Measurements from ENCODE around the gene ATP9B. TPM values are rescaled to one million over a fixed set of nuclear protein-coding genes. Genes with fewer than 3 reads are reported as not detected.

Gene ATP9B
- total and polyA plus RNA-seq, 12 donors, result 6.7 to 19.7 (median 14.5) TPM

DNA sequence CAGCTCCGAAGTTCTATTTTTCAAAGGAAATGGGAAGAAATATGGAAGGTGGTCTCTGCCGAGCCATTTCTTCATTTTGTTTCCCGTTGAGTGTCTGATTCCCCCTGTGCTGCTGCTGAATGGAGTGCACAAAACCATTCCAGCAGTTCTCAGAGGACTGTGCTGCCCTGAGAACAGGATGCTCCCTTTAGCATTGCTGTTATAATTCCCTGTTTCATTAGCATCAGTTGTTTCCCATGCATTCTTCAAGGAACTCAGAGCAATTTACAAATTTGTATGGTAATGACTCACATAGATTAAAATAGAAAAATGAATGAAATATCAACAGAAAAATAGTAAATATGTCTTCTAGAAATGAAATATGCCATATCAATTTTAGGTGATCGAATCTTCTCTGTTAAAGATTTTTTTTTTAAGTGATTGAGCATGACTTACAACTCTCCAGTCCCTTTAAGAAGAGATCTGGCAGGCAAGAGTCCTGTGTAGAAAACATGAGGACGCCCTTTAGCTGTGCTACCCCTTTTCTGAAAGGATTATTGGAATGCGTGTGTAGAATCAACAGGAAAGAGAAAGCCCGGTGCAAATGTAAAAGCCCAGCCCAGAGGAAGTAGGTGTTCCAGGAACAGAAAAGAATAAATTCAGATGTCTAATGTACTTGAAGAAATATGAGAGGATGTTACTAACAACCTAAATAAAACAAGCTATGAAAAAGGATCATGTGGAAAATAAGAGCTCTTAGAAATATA is 118.5 kb downstream of the ATP9B start:
- Histone ChIP-seq H3K4me3 (no peak overlapping the region), H3K27ac (no peak overlapping the region), H3K36me3 (peaks cover 0 to 15% (median 0%) of the 10 kb centered on the region in 9 donors), H3K4me1 (peaks cover 0 to 8% (median 0%) of the 10 kb centered on the region in 9 donors), H3K9me3 (no peaks in the 10 kb centered on the region), H3K27me3 (no peaks in the 10 kb centered on the region)
- WGBS, 2 donors, result 74 to 76% methylated on average over 7 of the region's 7 CpGs
- intact Hi-C loops (cut with DNase I), result no loop called here
- DNase-seq (no peak), ATAC-seq (no peak)
- no peak for TF ChIP-seq CTCF (IDR thresholded peaks at IDR 0.05)

- DNase-seq (no peak), ATAC-seq (no peak)
- WGBS, 2 donors, result 96 to 97% methylated on average over 4 of the region's 4 CpGs
- Histone ChIP-seq H3K36me3 (peaks cover 0 to 50% (median 0%) of the 10 kb centered on the region in 9 donors), H3K4me3 (no peak overlapping the region), H3K27ac (no peak overlapping the region), H3K4me1 (peaks cover 0 to 8% (median 0%) of the 10 kb centered on the region in 9 donors), H3K9me3 (no peaks in the 10 kb centered on the region), H3K27me3 (no peaks in the 10 kb centered on the region)
- intact Hi-C loops (cut with DNase I), result no loop called here
- TF ChIP-seq CTCF (IDR thresholded peaks at IDR 0.05), result no peak
Measured at GRCh38 chr18:79191418-79191817, 122.2 kb downstream of the ATP9B start.

DNA sequence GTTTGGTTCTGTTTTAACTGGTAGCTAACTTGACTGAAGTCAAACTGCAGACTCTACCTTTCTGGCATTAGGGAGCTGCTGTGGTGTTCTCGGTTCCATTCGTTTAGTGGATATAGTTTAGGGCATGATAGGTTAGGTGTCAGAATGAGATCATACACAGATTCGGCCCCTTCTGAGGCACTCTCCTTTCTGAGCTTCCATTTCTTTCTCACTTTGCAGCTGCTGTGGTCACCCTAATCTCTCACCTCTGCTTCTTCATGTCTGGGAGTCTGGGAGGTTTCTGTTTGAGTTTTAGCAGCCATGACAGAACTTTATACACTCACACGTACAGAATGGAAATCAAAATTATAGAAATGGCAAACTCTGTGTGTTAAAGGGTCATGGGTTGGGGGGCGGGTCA is 122.8 kb downstream of the ATP9B start:
- no peak for TF ChIP-seq CTCF (IDR thresholded peaks at IDR 0.05)
- intact Hi-C loops (cut with DNase I), result no loop called here
- Histone ChIP-seq H3K27me3 (no peaks in the 10 kb centered on the region), H3K27ac (no peak overlapping the region), H3K4me1 (peaks cover 0 to 8% (median 0%) of the 10 kb centered on the region in 9 donors), H3K4me3 (no peak overlapping the region), H3K9me3 (no peaks in the 10 kb centered on the region), H3K36me3 (peaks cover 0 to 52% (median 0%) of the 10 kb centered on the region in 9 donors)
- ATAC-seq, result no peak
- DNase-seq, result no peak
- WGBS, 2 donors, result 86 to 93% methylated on average over 5 of the region's 5 CpGs

DNA sequence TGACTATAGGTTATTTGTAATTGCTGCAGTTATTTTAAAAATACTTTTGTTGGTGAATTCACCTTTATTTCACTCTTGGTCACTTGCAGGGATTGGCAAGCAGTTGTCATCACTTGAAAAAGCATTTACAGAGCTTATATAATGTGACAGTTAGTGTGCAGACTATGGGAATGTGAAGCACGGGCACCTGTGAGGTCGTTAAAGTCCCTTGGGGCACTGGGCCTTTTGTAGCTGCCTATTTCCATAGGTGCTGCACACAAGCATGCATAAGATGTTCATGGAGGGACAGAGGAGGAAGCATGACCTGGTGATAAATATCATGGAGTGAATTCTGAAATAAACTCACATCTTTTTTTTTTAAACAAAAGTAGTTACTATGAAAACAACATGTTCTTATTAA is 124.6 kb downstream of the ATP9B start:
- intact Hi-C loops (cut with DNase I), result no loop called here

More for the DNA sequence above, 124.6 kb downstream of the ATP9B start:
- H3K36me3 ChIP-seq, result peaks cover 0 to 49% (median 0%) of the 10 kb centered on the region in 9 donors
- no peaks in the 10 kb centered on the region for H3K4me1 ChIP-seq
- TF ChIP-seq CTCF (IDR thresholded peaks at IDR 0.05), result no peak
- H3K27me3 ChIP-seq, result no peaks in the 10 kb centered on the region
- H3K27ac ChIP-seq, result no peak overlapping the region
- no peaks in the 10 kb centered on the region for H3K9me3 ChIP-seq
- H3K4me3 ChIP-seq, result no peak overlapping the region
- ATAC-seq (no peak), DNase-seq (no peak)
- 74 to 85% methylated on average over 2 of the region's 2 CpGs for WGBS, 2 donors
